RWPE2 (cell line): ENCODE data around the gene NAALADL2.

ENCODE experiments used
- ATAC-seq: fragments of 200-7000 bp; cut with Tn5 transposase; 3 replicates; pipeline ENCODE4 v1.9.1; 2021; ENCODE audit warnings: low read depth
- DNase-seq: peaks from one replicate; pipeline ENCODE4 v3.0.0-alpha.2; 2020; ENCODE audit warnings: low spot score
- H3K27ac ChIP-seq: fragments of 450-650 bp; 2 replicates; pipeline ENCODE4 v1.5.1; 2017; ENCODE audit warnings: mild to moderate bottlenecking; ENCODE audit not compliant: poor library complexity, severe bottlenecking
- H3K27me3 ChIP-seq: fragments of 250-450 bp; sonication (Bioruptor Pico); 2 replicates; pipeline ENCODE4 v1.5.1; 2021; ENCODE audit warnings: mild to moderate bottlenecking, moderate library complexity; ENCODE audit not compliant: insufficient read depth, poor library complexity, severe bottlenecking
- H3K36me3 ChIP-seq: fragments of 250-450 bp; sonication (Bioruptor Pico); 2 replicates; pipeline ENCODE4 v1.5.1; 2020; ENCODE audit warnings: low read depth, mild to moderate bottlenecking, moderate library complexity
- H3K4me1 ChIP-seq: fragments of 250-450 bp; sonication (Bioruptor Pico); 2 replicates; pipeline ENCODE4 v1.5.1; 2021; ENCODE audit warnings: mild to moderate bottlenecking, moderate library complexity; ENCODE audit not compliant: insufficient read depth, poor library complexity, severe bottlenecking
- H3K4me3 ChIP-seq: fragments of 250-450 bp; sonication (Bioruptor Pico); 2 replicates; pipeline ENCODE4 v1.5.1; 2021; ENCODE audit warnings: mild to moderate bottlenecking, moderate library complexity; ENCODE audit not compliant: severe bottlenecking
- H3K9me3 ChIP-seq: fragments of 250-450 bp; sonication (Bioruptor Pico); 2 replicates; pipeline ENCODE4 v1.5.1; 2021; ENCODE audit warnings: mild to moderate bottlenecking, moderate library complexity; ENCODE audit not compliant: severe bottlenecking
- TF ChIP-seq, protein P1 (sequence below): fragments of 450-650 bp; IDR thresholded peaks from one replicate; pipeline ENCODE4 v1.5.1; 2017; ENCODE audit warnings: mild to moderate bottlenecking, moderate library complexity; ENCODE audit not compliant: poor library complexity, severe bottlenecking

NAALADL2 gene

GRCh38 chr3:175144368-175144767 lies 285.2 kb downstream of the NAALADL2 start:
- no peak for ATAC-seq

DNA sequence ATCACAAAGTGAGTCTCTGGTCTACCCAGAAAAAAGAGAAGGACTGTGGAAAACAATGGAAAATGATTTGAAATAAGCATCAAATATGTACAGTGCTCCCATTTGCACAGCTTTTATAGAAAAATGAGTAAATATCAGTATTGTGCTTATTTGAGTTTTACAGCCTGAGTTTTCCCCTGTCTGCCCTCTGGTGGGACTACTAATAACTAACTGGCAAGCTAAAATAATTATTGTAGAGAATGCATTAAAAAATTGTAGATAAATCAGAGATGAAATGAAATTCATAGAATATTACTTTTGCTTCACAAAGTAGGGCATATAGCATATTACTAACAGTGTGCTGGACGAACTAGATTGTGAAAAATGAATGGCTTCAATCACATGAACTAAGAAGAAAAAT lies 287.1 kb downstream of the NAALADL2 start:
- no peaks in the 10 kb centered on the region for H3K36me3 ChIP-seq
- H3K4me3 ChIP-seq = no peak overlapping the region
- DNase-seq (no peak), ATAC-seq (no peak)
- H3K27me3 ChIP-seq = peaks cover 3% of the 10 kb centered on the region
- no peaks in the 10 kb centered on the region for H3K9me3 ChIP-seq
- TF ChIP-seq, protein P1, sequence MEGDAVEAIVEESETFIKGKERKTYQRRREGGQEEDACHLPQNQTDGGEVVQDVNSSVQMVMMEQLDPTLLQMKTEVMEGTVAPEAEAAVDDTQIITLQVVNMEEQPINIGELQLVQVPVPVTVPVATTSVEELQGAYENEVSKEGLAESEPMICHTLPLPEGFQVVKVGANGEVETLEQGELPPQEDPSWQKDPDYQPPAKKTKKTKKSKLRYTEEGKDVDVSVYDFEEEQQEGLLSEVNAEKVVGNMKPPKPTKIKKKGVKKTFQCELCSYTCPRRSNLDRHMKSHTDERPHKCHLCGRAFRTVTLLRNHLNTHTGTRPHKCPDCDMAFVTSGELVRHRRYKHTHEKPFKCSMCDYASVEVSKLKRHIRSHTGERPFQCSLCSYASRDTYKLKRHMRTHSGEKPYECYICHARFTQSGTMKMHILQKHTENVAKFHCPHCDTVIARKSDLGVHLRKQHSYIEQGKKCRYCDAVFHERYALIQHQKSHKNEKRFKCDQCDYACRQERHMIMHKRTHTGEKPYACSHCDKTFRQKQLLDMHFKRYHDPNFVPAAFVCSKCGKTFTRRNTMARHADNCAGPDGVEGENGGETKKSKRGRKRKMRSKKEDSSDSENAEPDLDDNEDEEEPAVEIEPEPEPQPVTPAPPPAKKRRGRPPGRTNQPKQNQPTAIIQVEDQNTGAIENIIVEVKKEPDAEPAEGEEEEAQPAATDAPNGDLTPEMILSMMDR = peak; percentile 55
- no peak overlapping the region for H3K27ac ChIP-seq
- H3K4me1 ChIP-seq = peaks cover 16% of the 10 kb centered on the region

More at GRCh38 chr3:175144368-175144767, 285.2 kb downstream of the NAALADL2 start:
- no peaks in the 10 kb centered on the region for H3K36me3 ChIP-seq
- H3K27me3 ChIP-seq = peaks cover 3% of the 10 kb centered on the region
- H3K4me1 ChIP-seq = no peaks in the 10 kb centered on the region
- TF ChIP-seq, protein P1 = no peak
- H3K27ac ChIP-seq = no peak overlapping the region
- H3K9me3 ChIP-seq = no peaks in the 10 kb centered on the region
- no peak overlapping the region for H3K4me3 ChIP-seq
- no peak for DNase-seq

DNA sequence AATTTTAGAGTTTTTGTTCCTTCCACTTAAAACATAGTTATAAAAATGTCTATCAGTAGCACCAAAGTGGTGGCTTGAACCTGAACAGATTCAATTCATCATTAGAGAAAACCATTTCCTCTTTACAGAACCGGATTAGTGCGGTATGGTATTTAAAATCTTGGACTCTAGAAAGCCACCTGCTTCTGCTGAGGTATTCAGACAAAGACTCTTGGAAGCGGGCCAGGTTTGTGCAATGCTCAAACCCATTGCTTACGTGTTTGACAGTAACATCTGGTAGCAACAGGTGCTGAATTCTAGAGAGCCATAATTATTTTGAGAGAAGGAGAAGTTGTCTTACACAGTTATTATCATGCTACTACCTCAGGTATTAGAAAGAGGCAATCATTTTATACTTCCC lies 290.5 kb downstream of the NAALADL2 start:
- ATAC-seq (peak; percentile 18; the same call in 1 of the 3 replicates), DNase-seq (peak; percentile 84)
- TF ChIP-seq, protein P1 = no peak
- Histone ChIP-seq H3K27me3 (peaks cover 3% of the 10 kb centered on the region), H3K4me1 (peaks cover 21% of the 10 kb centered on the region), H3K36me3 (no peaks in the 10 kb centered on the region), H3K9me3 (no peaks in the 10 kb centered on the region), H3K4me3 (no peak overlapping the region), H3K27ac (no peak overlapping the region)

- Histone ChIP-seq H3K9me3 (no peaks in the 10 kb centered on the region), H3K4me3 (no peak overlapping the region), H3K36me3 (no peaks in the 10 kb centered on the region), H3K27me3 (peaks cover 3% of the 10 kb centered on the region), H3K4me1 (peaks cover 21% of the 10 kb centered on the region), H3K27ac (peak overlapping the region; percentile 35)
- DNase-seq = peak; percentile 65
- TF ChIP-seq, protein P1 = no peak
- ATAC-seq = peak; percentile 94
Observed at GRCh38 chr3:175150812-175151401, 291.8 kb downstream of the NAALADL2 start.

- DNase-seq (no peak), ATAC-seq (no peak)
- H3K4me3 ChIP-seq = no peak overlapping the region
- H3K4me1 ChIP-seq = peaks cover 21% of the 10 kb centered on the region
- TF ChIP-seq, protein P1 = no peak
- H3K9me3 ChIP-seq = no peaks in the 10 kb centered on the region
- H3K27ac ChIP-seq = no peak overlapping the region
- H3K27me3 ChIP-seq = peaks cover 8% of the 10 kb centered on the region
- no peaks in the 10 kb centered on the region for H3K36me3 ChIP-seq
Observed at GRCh38 chr3:175153595-175153994, 294.5 kb downstream of the NAALADL2 start.
